AG04449 (cell line): ENCODE measurements around the gene FOXK2.
"Not testable (repeated sequence)": the region's sequence is repeated elsewhere in the genome, so short reads cannot be mapped to it uniquely, and the experiment has no call there.

Experiments
- CTCF ChIA-PET: fragments of 350-600 bp; formaldehyde crosslinking; extraction: SDS; loops from one replicate; lab custom pipeline; 2021; ENCODE audit warnings: antibody characterized with exemption; lab: Yijun Ruan, JAX
- POLR2A ChIA-PET: fragments of 400-600, 350-600 bp; formaldehyde crosslinking; extraction: SDS; loops from one replicate; lab custom pipeline; 2020; ENCODE audit warnings: antibody characterized with exemption, inconsistent platforms; lab: Yijun Ruan, JAX
- DNase-seq: peaks from one replicate; pipeline ENCODE4 v3.0.0-alpha.2; 2010; ENCODE audit warnings: low read depth, low spot score
- H3K4me3 ChIP-seq: 2 replicates; pipeline ENCODE4 v1.5.1; 2011; ENCODE audit warnings: low read depth, mild to moderate bottlenecking, control low read depth, low read length
- TF ChIP-seq, protein P1 (sequence below): IDR thresholded peaks from one replicate; pipeline ENCODE4 v1.5.1; 2011; ENCODE audit warnings: mild to moderate bottlenecking, moderate library complexity, low read length, control low read depth, inconsistent platforms; ENCODE audit not compliant: insufficient read depth; ENCODE audit errors: missing control alignments

FOXK2 gene

DNA sequence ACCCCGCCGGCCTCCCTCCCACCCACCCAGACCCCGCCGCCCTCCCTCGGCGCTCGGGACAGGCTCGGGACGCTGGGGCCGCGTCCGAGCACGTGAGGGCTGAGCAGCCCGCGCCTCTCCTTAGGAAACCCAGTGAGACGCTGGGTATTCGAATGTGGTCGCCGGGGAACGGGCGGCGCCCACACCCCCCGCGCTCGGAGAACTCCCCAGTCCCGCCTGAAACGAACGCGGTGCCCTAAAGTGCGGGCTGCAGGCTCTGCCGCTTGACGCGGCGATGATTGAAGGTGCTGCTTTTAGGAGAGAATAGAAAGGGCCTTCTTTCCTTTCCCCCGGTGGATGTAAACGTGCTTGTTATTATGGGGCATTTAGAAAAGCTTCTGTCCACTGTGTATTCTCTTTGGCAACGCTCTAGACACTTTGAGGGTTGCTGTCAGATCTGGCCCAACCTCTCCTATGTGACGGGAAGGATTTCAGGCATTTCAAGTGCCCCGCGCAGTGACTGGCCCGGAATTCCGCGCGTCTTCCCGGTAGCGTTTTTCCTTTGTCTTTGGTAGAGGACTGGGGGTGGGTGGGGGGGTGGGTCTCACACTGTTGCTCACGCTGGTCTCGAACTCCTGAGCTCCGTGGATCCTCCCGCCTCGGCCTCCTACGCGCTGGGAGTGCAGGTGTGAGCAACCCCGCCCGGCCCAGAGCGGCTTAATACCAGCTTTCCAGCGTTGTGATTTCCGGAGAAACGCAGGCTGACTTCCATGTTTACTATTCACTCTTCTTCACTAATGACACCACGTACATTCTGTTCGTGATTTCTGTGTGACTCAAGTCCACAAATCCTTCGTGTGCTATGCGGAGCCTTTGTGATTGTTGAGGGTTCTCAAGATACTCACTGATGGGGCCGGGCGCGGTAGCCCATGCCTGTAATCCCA lies 21.8 kb upstream of the FOXK2 start:
- peak overlapping the region; percentile 62 for H3K4me3 ChIP-seq
- ChIA-PET POLR2A (interaction anchor here (0.6 kb wide), 1 partner anchor 72 kb away, joined by 3 read pairs; no protein-coding TSS in a partner anchor), CTCF (interaction anchor here (0.9 to 3.6 kb wide), 3 partner anchors 51 to 146 kb away, joined by 3 to 19 read pairs (median 3); no protein-coding TSS in a partner anchor)
- DNase-seq = no peak
- TF ChIP-seq, protein P1, sequence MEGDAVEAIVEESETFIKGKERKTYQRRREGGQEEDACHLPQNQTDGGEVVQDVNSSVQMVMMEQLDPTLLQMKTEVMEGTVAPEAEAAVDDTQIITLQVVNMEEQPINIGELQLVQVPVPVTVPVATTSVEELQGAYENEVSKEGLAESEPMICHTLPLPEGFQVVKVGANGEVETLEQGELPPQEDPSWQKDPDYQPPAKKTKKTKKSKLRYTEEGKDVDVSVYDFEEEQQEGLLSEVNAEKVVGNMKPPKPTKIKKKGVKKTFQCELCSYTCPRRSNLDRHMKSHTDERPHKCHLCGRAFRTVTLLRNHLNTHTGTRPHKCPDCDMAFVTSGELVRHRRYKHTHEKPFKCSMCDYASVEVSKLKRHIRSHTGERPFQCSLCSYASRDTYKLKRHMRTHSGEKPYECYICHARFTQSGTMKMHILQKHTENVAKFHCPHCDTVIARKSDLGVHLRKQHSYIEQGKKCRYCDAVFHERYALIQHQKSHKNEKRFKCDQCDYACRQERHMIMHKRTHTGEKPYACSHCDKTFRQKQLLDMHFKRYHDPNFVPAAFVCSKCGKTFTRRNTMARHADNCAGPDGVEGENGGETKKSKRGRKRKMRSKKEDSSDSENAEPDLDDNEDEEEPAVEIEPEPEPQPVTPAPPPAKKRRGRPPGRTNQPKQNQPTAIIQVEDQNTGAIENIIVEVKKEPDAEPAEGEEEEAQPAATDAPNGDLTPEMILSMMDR = no peak

DNA sequence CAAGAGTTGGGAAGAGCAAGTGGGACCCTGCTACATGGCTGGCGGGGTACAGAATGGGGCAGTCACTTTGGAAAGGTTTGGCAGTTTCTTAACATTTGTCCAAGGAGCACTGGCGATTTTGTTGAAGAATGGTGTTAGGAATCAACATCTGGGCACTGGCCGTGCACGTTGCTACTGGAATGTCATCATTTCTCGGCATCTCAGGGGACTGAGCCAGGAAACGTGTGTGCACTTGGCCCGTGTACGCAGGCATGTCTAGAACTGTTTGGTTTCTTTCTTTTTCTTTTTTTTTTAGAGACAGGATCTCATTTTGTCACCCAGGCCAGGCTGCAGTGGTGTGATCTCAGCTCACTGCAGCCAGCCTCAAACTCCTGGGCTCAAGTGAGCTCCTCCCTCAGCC lies 17.3 kb upstream of the FOXK2 start:
- ChIA-PET CTCF (interaction anchor here (3.3 kb wide), 1 partner anchor 7 kb away, joined by 12 read pairs; no protein-coding TSS in a partner anchor), POLR2A (no interaction called here)
- DNase-seq = no peak
- TF ChIP-seq, protein P1 = no peak
- H3K4me3 ChIP-seq = no peak overlapping the region

DNA sequence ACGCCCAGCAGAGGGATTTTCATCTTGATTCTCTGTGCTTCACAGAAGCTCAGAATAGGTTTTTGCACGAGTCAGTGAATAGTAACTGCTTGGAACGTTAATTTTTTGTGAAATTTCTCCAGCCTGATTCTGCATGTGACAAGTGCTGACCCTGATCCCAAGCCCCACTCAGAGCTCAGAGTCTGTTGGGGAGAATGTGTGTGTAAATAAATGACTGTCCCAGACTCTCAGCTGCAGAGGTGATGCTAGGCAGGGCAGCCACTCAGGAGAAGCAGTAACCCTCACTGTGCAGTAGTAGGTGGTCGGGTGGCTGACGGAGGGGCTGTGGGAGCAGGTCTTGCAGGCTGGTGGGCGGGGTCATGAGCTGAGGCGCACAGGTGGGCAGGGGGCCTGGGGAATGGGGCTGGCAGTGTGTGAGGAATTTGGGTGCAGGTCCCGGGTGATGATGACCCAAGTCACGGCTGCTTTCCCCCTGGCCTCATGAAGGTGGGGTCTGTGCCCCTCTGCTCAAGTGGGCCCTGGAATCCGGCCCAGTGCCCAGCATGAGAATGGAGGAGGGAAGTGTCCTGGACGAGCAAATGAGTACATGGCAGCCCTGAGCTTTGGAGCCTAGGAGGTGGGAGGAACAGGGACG lies 16.3 kb upstream of the FOXK2 start:
- POLR2A ChIA-PET = no interaction called here
- no peak overlapping the region for H3K4me3 ChIP-seq
- CTCF ChIA-PET = interaction anchor here (0.9 to 3.3 kb wide), 2 partner anchors 8 to 11 kb away, joined by 3 to 12 read pairs; no protein-coding TSS in a partner anchor
- TF ChIP-seq, protein P1 = no peak
- no peak for DNase-seq

DNA sequence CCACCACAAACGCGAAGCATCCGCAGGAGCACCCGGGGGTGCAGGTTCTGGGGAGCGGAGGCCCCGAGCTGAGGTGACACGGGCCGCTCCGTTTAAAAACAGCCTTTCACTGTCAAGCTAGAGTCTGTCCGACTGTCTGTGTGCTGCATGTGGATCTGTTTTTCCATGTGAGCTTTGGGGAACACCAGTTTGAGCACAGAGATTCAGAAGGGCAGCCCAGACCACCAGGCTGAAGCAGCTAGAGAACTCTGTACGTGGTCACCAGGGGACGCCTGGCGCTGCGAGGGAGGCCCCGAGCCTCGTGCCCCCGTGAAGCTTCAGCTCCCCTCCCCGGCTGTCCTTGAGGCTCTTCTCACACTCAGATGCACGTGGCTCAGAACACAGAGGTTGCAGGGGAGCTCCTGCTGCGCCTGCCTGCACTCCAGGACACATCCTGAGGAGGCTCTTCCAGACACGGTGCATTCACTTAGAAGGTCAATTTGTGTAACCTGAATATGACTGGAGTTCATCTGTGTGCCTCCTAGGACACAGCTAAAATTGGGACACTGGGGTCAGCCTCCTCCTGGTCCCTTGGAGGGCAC lies 15.7 kb upstream of the FOXK2 start:
- ChIA-PET CTCF (interaction anchor here (0.6 to 3.3 kb wide), 3 partner anchors 9 to 36 kb away, joined by 3 to 12 read pairs (median 3); no protein-coding TSS in a partner anchor), POLR2A (no interaction called here)
- TF ChIP-seq, protein P1 = no peak
- no peak overlapping the region for H3K4me3 ChIP-seq
- DNase-seq = no peak

DNA sequence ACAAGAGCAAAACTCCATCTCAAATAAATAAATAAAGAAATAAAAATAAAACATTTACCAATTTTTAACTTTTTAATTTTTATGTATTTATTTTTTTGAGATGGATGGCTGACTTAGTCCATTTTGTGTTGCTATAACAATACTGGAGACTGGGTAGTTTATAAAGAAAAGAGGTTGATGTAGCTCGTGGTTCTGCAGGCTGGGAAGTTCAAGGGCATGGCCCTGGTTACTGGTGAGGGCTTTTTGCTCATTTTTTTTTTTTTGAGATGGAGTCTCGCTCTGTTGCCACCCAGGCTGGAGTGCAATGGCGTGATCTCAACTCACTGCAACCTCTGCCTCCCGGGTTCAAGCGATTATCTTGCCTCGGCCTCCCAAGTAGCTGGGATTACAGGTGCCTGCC lies 14.2 kb upstream of the FOXK2 start:
- TF ChIP-seq, protein P1 = no peak
- ChIA-PET CTCF (interaction anchor here (1.0 to 3.3 kb wide), 4 partner anchors 10 to 46 kb away, joined by 3 to 12 read pairs (median 4); no protein-coding TSS in a partner anchor), POLR2A (interaction anchor here (0.7 kb wide), 1 partner anchor 276 kb away, joined by 3 read pairs; no protein-coding TSS in a partner anchor)
- H3K4me3 ChIP-seq = no peak overlapping the region
- no peak for DNase-seq

DNA sequence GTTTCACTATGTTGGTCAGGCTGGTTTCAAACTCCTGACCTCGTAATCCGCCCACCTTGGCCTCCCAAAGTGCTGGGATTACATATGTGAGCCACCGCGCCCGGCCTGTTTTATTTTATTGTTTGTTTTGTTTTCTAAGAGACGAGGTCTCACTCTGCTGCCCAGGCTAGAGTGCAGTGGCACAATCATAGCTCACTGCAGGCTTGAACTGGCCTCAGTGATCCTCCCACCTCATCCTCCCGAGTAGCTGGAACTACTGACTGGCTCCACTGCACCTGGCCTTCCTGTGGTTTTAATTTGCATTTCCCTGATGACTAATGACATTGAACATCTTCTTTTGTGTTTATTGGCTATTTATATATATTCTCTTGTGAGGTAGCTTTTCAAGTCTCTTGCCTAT lies 13.1 kb upstream of the FOXK2 start:
- CTCF ChIA-PET = interaction anchor here (1.0 to 2.1 kb wide), 4 partner anchors 13 to 48 kb away, joined by 3 to 8 read pairs (median 4); no protein-coding TSS in a partner anchor
- POLR2A ChIA-PET, DNase-seq, H3K4me3 ChIP-seq: not testable (repeated sequence)
